Activated CD8-positive, alpha-beta memory T cell treated with anti-CD3 and anti-CD28 coated beads for 36 hours (primary cell): ENCODE data around the gene LEPR. TPM values are rescaled to one million over a fixed set of nuclear protein-coding genes. Genes with fewer than 3 reads are reported as not detected.
"Not testable (repeated sequence)": the region's sequence is repeated elsewhere in the genome, so short reads cannot be mapped to it uniquely, and the experiment has no call there.

Experiments
- CTCF ChIA-PET: fragments of 350-600 bp; sonication (Branson Sonifier 250); formaldehyde crosslinking; loops from one replicate; lab custom pipeline; 2021; ENCODE audit warnings: antibody characterized with exemption; lab: Charles Lee
- POLR2A ChIA-PET: fragments of 350-600 bp; sonication (Branson Sonifier 250); formaldehyde crosslinking; loops from one replicate; lab custom pipeline; 2021; ENCODE audit warnings: antibody characterized with exemption; lab: Charles Lee
- total RNA-seq, 2 experiments: library from RNA; stranded (reverse); gene quantifications; one replicate each; pipeline ENCODE4 v1.2.3, GENCODE V29; 2021

Gene LEPR
- total RNA-seq, 2 experiments from 2014 or later = 1.2 to 1.3 TPM

DNA sequence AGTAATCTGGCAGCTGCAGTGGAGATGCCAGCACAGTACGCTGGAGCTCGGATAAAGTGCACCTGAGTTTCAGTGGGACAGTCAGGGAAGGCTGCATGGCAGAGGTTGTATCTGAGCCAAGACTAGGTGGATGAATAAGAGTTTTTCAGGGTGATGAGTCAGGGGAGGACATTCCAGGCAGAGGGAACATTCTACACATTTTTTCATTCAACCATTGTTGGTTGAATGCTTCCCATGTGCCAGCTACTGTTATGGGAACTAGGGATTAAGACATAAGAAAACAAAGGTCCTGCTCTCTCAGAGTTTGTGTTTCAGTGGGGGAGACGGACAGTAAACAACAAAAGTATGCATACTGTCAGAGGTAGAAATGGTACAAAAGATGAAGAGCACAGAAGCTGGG lies 5.2 kb downstream of the LEPR start:
- ChIA-PET POLR2A (no interaction called here), CTCF (no interaction called here)

DNA sequence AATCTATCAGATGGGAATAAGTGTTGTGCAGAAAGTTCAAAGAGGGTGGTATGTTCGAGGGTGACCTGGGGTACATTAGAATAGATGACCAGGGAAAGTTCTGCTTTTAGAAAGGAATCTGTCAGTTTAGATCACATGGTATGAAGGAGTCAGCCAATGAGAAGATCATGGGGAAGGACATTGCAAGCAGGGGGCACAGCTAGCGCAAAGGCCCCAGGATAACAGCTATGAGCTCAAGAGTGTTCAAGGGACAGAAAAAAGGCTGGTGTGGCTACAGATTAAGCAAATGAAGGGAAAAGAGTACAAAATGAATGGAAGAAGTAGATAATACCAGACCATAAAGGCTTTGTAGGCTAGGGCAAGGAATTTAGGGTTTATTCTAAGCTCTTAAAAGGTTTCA lies 8.6 kb downstream of the LEPR start:
- ChIA-PET CTCF (no interaction called here), POLR2A (no interaction called here)

DNA sequence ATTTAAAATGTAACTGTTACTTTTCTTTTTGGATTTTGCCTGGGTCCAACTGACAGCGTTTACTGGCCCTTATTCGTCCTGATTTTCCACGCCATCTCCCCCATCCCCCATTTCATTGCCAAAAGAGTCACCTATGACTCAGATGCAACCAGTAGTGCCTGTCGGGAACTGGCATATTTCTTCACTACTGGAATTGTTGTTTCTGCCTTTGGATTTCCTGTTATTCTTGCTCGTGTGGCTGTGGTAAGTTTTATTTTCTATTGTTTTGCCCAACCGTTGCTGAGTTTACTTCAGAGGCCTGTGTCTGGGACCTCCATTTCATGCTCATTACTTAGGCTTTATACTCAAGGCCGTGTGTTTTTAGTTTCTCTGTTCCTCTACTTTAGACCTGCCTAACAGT lies 9.3 kb downstream of the LEPR start:
- CTCF ChIA-PET = no interaction called here
- POLR2A ChIA-PET = no interaction called here

DNA sequence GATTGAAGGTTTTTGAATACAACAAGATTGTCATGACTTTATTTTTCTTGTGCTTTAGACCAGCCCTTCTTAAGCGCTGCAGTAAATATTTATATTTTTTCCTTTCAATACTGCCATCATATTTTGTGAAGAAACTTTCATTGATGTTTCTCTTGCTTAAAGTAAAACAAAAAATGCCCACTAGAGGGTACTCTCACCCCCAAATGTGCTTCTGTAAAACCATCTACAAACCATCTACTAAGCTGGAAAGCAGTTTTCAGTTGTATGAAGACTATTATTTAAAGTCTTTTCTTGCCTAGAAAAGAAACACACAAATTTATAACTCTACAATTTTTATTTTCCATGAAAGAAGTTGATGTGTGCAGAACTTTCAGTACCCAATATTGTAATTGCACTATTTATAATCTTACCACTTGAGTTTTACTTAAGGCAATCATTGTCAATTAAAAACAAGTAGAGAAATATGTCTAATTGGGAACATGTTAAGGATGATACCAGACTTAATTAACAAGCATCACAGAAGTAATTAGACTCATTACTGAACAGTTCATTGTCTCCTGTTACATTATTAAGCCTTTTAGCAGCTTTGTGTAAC lies 10.7 kb downstream of the LEPR start:
- POLR2A ChIA-PET = no interaction called here
- CTCF ChIA-PET = interaction anchor here (0.9 kb wide), 1 partner anchor 10 kb away, joined by 3 read pairs; no protein-coding TSS in a partner anchor

GRCh38 chr1:65432918-65433317 lies 12.4 kb downstream of the LEPR start:
- CTCF ChIA-PET = no interaction called here
- POLR2A ChIA-PET = no interaction called here

DNA sequence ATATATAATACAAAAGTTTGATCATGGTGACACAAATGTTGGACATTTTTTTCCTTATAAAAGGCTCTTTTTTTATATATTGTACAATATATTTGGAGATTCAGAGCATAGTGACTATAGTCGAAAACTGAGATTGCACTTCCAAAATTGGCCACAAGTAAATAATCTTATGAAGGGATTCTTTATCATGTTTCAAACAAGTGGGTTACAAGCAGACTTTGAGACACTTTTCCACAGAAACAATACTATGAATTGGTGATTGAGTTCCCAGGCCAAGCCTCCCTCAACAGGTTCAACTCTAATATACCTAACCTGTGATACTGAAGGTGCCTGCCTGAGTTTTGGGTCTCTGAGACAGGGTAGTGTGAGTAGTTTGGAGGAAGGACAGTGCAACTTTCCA lies 13.8 kb downstream of the LEPR start:
- POLR2A ChIA-PET = no interaction called here
- CTCF ChIA-PET = no interaction called here

DNA sequence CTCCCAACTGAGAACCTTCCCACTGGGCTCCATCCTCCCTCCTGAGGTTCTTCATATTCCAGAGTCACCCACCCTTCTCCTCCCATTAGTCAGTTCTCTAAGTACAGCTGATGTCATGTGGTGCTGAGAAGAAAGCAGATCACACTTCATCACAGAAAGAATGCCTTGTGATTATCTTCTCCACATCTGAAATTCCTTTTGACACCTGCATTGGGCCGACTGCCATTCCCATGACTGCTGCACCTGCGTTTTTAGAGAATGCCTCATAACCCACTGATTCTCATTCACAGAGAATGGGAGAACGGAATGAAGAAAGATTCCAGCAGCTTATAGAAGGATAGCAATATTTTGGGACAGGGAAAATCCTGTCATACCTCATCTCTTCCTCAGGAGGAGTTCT lies 14.3 kb downstream of the LEPR start:
- ChIA-PET POLR2A (no interaction called here), CTCF (no interaction called here)

GRCh38 chr1:65435987-65436386 lies 15.5 kb downstream of the LEPR start:
- CTCF ChIA-PET = no interaction called here
- POLR2A ChIA-PET = no interaction called here

DNA sequence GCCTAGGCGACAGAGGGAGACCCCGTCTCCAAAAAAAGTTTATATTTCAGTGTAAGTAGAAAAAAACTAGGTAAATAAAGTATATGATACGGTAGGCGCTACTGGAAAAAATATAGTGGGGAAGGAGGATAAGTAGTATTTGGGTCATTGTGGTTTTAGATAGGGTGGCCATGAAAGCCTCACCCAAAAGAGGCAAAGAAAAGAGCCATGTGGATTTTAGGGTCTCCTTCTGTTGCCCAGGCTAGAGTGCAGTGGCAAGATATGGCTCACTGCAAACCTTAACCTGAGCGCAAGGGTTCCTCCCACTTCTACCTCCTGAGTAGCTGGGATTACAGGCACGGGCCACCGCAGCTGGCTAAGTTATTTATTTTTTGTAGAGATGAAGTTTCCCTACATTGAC lies 17.1 kb downstream of the LEPR start:
- CTCF ChIA-PET = no interaction called here
- POLR2A ChIA-PET = no interaction called here

DNA sequence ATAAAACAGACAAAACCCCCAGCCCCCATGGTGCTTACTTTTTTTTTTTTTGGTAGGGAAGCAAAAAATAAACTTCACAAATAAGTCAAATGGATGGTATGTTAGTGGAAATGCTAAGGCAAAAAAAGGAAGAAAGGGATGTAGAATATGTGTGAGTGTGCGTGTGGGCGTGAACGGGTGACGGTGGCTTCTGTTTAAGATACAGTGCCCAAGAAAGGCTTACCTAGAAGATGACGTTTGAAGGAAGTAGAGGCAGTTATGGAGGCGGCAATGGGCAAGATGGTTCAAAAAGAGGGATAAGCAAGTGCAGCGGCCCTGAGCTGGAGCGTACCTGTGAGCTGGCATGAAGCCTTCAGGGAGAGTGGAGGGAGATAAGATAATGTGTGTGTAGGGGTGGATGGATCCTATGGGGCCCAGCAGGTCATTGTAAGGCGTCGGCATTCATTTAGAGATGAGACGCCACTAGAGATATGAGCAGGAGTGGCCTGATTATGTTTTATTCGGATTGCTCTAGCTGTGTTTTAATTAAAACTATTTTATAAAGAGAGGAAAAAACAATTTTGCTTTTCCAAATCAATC lies 19.9 kb downstream of the LEPR start:
- CTCF ChIA-PET = interaction anchor here (1.3 kb wide), 1 partner anchor 9 kb away, joined by 3 read pairs; no protein-coding TSS in a partner anchor

GRCh38 chr1:65440915-65441314 lies 20.4 kb downstream of the LEPR start:
- ChIA-PET CTCF (interaction anchor here (1.3 kb wide), 1 partner anchor 10 kb away, joined by 3 read pairs; no protein-coding TSS in a partner anchor), POLR2A (no interaction called here)

More for the DNA sequence above, 19.9 kb downstream of the LEPR start:
- POLR2A ChIA-PET = no interaction called here

DNA sequence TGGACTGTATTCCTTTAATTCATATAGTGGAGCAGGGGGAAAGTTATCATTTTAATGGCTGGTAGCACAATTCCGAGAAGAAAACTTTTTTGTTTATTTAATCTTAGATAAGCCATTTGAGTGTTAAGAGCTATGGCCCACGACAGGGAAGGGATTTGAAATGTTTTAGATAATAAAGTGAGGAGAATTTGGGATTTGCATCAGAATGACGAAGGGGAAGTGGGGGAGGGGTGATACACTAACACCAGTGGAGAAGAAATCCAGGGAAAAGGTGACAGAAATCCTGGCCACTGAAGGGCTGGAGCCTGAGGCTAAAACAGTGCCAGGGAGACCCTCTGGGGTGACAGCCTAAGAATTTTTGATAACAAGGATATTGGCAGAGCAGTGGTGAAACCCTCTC lies 21.0 kb downstream of the LEPR start:
- CTCF ChIA-PET = interaction anchor here (1.3 kb wide), 1 partner anchor 10 kb away, joined by 3 read pairs; no protein-coding TSS in a partner anchor

GRCh38 chr1:65442442-65442841 lies 22.0 kb downstream of the LEPR start:
- POLR2A ChIA-PET = no interaction called here
- CTCF ChIA-PET = interaction anchor here (1.0 kb wide), 1 partner anchor 15 kb away, joined by 3 read pairs; no protein-coding TSS in a partner anchor

More for the DNA sequence above, 21.0 kb downstream of the LEPR start:
- POLR2A ChIA-PET = no interaction called here

DNA sequence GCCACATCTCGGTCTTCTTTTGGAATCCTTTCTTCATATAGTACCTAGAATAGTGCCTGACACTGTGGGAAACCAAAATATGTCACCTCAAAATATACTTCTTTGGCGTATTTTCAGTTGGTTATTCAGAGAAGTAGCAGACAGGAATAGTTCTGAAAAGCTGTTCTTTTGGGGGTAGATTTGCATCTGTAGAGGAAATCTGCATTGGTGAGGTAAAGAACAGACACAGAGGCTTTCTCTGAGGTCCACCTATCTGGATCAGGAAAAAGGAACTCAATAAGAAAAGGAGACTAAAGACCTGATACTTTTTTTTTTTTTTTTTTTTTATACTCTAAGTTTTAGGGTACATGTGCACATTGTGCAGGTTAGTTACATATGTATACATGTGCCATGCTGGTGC lies 23.2 kb downstream of the LEPR start:
- ChIA-PET POLR2A (no interaction called here), CTCF (no interaction called here)

DNA sequence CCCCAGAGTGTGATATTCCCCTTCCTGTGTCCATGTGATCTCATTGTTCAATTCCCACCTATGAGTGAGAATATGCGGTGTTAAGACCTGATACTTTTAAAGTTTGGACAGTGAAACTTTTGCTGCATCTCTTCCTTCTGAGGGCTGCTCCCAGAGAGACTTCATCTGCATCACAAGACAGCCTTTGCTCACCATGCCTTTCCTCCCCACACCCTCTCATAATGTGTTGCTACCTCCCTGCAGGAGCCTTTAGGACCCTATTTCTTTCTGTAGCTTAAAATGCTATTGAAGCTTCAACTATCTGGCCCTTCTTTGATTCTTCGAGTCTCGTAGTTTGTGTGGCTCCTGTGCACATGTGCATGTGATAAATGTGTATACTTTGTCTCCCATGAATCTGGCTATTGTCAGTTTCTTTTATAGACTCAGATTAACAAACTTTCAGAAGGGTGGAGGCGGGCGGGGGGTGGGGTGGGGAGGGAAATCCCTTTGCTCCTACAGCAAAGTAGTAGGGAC lies 23.7 kb downstream of the LEPR start:
- POLR2A ChIA-PET = no interaction called here
- CTCF ChIA-PET = no interaction called here

DNA sequence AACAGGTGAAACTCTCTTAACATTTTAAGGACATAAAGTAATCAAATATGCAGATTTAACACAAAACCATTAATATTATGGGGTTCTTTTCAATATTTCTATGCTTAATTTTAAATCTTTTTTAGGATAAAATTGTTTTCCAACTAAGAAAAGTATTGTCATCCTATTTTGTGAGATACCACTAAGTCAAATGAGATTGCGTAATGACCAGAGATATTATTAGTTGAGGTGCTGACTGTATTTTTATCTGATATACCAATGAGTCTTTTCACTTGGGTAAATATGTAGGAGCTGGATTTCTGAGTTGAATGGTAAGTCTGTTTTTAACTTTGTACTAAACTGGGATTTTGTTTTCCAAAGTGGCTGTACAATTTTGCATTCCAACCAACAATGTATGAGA lies 25.4 kb downstream of the LEPR start:
- ChIA-PET CTCF (no interaction called here), POLR2A (no interaction called here)

GRCh38 chr1:65449214-65449823 lies 28.9 kb downstream of the LEPR start:
- ChIA-PET CTCF (interaction anchor here (0.6 kb wide), 1 partner anchor 1265 kb away, joined by 3 read pairs; no protein-coding TSS in a partner anchor), POLR2A (no interaction called here)

- POLR2A ChIA-PET, CTCF ChIA-PET: not testable (repeated sequence)
These were observed 35.2 kb downstream of the LEPR start for GRCh38 chr1:65455678-65456077.

- ChIA-PET CTCF (no interaction called here), POLR2A (no interaction called here)
These were observed 36.0 kb downstream of the LEPR start for GRCh38 chr1:65456481-65456880.

DNA sequence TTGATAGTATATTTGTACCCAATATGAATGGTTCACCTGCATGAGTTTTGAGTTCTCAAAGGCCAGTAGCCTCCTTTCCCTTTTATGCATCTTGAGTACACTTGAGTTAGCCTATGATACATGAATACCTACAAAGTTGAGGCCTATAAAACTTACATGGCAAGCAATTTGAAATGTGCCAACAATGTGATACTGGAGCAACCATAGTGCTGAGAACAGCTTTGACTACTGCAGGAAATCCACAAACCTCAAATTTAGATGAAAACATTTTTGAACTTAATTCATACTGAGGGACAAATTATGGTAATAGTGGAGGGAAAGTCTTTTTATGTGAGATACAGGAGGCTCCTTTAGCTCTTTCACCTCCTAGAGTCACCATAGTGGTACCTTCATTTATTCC lies 37.4 kb downstream of the LEPR start:
- ChIA-PET CTCF (no interaction called here), POLR2A (no interaction called here)
